Measurements from ENCODE around the gene MKKS.
A peak's percentile ranks its signal among the peaks of the same experiment; 100 is the strongest.

MKKS gene

GRCh38 chr20:10433623-10434466 lies at the start of gene MKKS:
TSS of gene MKKS (minus strand) at chr20:10434222. CDS start at chr20:10413514, 20,708 bp downstream.
- peak; percentile 94 for DNase-seq

GRCh38 chr20:10483691-10484090 lies 49.7 kb upstream of the MKKS start:
- no peak for DNase-seq

- no peak for DNase-seq
Measured at GRCh38 chr20:10481676-10482075, 47.7 kb upstream of the MKKS start.

- DNase-seq = no peak
Measured at GRCh38 chr20:10478930-10479329, 44.9 kb upstream of the MKKS start.

GRCh38 chr20:10478205-10478604 lies 44.2 kb upstream of the MKKS start:
- no peak for DNase-seq

- DNase-seq = no peak
Measured at GRCh38 chr20:10476319-10476724, 42.3 kb upstream of the MKKS start.

GRCh38 chr20:10475225-10475624 lies 41.2 kb upstream of the MKKS start:
- no peak for DNase-seq

GRCh38 chr20:10474606-10475184 lies 40.7 kb upstream of the MKKS start:
- no peak for DNase-seq

GRCh38 chr20:10472871-10473270 lies 38.8 kb upstream of the MKKS start:
- no peak for DNase-seq

- DNase-seq = no peak
Measured at GRCh38 chr20:10470276-10470675, 36.3 kb upstream of the MKKS start.

GRCh38 chr20:10469599-10469998 lies 35.6 kb upstream of the MKKS start:
- DNase-seq = peak; percentile 67

GRCh38 chr20:10469056-10469455 lies 35.0 kb upstream of the MKKS start:
- no peak for DNase-seq

- no peak for DNase-seq
Measured at GRCh38 chr20:10468340-10468845, 34.4 kb upstream of the MKKS start.

- peak; percentile 68 for DNase-seq
Measured at GRCh38 chr20:10467681-10468339, 33.8 kb upstream of the MKKS start.

- DNase-seq = no peak
Measured at GRCh38 chr20:10466855-10467254, 32.8 kb upstream of the MKKS start.

GRCh38 chr20:10466325-10466724 lies 32.3 kb upstream of the MKKS start:
- DNase-seq = peak; percentile 95

- no peak for DNase-seq
Measured at GRCh38 chr20:10465135-10465534, 31.1 kb upstream of the MKKS start.

GRCh38 chr20:10463622-10464021 lies 29.6 kb upstream of the MKKS start:
- DNase-seq = no peak

- no peak for DNase-seq
Measured at GRCh38 chr20:10462516-10462915, 28.5 kb upstream of the MKKS start.

- DNase-seq = no peak
Measured at GRCh38 chr20:10461495-10461894, 27.5 kb upstream of the MKKS start.

- DNase-seq = no peak
Measured at GRCh38 chr20:10454151-10454750, 20.2 kb upstream of the MKKS start.

- no peak for DNase-seq
Measured at GRCh38 chr20:10453241-10453640, 19.2 kb upstream of the MKKS start.

GRCh38 chr20:10449270-10449669 lies 15.2 kb upstream of the MKKS start:
- no peak for DNase-seq

Measured in islet precursor cell (in vitro differentiated cells).